Right atrium auricular region (tissue), 2 donors: ENCODE results near the gene KCTD2. TPM values are rescaled to one million over a fixed set of nuclear protein-coding genes. Genes with fewer than 3 reads are reported as not detected.

Experiments used
- DNase-seq: peaks from one replicate; pipeline ENCODE4 v3.0.0-alpha.2; 2019; ENCODE audit warnings: low spot score
- H3K27ac ChIP-seq, 2 donors: fragments of 200-600 bp; sonication (generic); 1 replicate in 1 of 2; 2 replicates in 1 of 2; pipeline ENCODE4 v1.5.1; 2016 to 2019
- H3K27me3 ChIP-seq, 2 donors: fragments of 200-600 bp; sonication (generic); one replicate each; pipeline versions ENCODE4 v1.5.1 to v1.6.0; 2017 to 2019
- H3K36me3 ChIP-seq: fragments of 200-600 bp; sonication (generic); one replicate; pipeline ENCODE4 v1.5.1; 2016
- H3K4me1 ChIP-seq, 2 donors: fragments of 200-600 bp; sonication (generic); one replicate each; pipeline versions ENCODE4 v1.5.1 to v1.6.0; 2017 to 2019
- H3K4me3 ChIP-seq, 2 donors: fragments of 200-600 bp; sonication (generic); 1 replicate in 1 of 2; 2 replicates in 1 of 2; pipeline ENCODE4 v1.5.1; 2017 to 2019; ENCODE audit warnings: mild to moderate bottlenecking in 1 of 2, moderate library complexity in 1 of 2
- H3K9me3 ChIP-seq, 2 donors: fragments of 200-600 bp; sonication (generic); one replicate each; pipeline ENCODE4 v1.5.1; 2019
- total RNA-seq, 2 donors: library from RNA; depleted of rRNA; stranded (reverse); fragments of >200 nt; gene quantifications; one replicate each; pipeline ENCODE4 v1.1.0, GENCODE V29; 2016
- TF ChIP-seq, protein P1 (sequence below), 2 donors: fragments of 200-600 bp; sonication (generic); IDR thresholded peaks; one replicate each; pipeline ENCODE4 v1.5.1; 2019; ENCODE audit warnings: antibody characterized with exemption in 2 of 2

KCTD2 gene
- total RNA-seq, 2 donors from 2014 or later: 17.9 to 28.4 TPM

DNA sequence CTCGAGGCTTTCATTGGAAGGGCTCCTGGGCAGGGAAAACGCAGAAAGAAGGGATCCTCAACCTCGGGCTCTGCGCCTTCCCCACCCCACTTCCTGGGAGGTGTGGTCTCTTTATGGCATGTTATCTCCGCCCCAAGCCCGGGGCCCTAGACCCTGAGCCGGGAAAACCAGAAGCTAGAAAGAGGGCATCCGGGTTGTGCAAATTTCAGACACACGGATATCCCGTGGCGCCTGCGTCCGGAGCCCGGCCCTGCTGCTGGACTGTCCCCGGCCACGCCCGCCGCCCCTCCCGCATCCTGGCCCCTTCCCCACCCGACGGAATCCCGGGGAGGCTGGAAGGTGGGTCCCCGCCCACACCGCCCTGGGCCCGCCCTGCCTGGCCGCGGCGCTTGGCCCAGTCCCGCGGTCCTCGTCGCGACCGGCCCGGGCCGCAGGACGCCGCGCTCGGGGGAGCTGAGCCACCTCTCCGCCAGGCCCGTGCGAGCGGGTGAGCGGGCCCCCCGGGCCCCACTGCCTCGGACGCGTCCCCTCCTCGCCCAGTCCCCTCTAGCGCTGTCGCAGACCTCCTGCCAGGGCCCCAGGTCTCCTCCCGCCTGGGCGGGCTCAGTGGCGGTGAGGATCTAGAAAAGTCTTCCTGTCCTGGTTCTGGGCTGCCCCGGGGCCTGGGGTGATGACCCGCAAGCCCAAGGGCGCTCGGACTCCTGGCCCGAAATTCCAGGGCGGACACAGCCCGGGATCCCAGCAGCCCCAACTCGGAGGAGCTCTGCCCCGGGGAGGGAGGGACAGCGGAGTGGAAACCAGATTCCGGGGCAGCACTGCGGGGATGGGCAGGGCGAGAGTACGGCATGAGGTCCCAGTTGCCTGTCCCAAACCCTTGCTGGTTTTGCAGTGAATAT is 40.8 kb downstream of the KCTD2 start, which contains the start of gene SLC16A5:
SLC16A5 (plus strand) TSS at position 397 of the 896 bp plus-strand sequence. CDS start 5,683 bp downstream, outside the sequence.
- Histone ChIP-seq H3K9me3 (no peaks in the 10 kb centered on the region), H3K4me1 (peaks cover 5 to 57% of the 10 kb centered on the region in 2 donors), H3K4me3 (peak within 1 kb of the TSS; percentile 64 to 70), H3K27ac (peak within 1 kb of the TSS; percentile 89 to 96), H3K27me3 (no peaks in the 10 kb centered on the region), H3K36me3 (no peaks in the 10 kb centered on the region)
- TF ChIP-seq, protein P1, sequence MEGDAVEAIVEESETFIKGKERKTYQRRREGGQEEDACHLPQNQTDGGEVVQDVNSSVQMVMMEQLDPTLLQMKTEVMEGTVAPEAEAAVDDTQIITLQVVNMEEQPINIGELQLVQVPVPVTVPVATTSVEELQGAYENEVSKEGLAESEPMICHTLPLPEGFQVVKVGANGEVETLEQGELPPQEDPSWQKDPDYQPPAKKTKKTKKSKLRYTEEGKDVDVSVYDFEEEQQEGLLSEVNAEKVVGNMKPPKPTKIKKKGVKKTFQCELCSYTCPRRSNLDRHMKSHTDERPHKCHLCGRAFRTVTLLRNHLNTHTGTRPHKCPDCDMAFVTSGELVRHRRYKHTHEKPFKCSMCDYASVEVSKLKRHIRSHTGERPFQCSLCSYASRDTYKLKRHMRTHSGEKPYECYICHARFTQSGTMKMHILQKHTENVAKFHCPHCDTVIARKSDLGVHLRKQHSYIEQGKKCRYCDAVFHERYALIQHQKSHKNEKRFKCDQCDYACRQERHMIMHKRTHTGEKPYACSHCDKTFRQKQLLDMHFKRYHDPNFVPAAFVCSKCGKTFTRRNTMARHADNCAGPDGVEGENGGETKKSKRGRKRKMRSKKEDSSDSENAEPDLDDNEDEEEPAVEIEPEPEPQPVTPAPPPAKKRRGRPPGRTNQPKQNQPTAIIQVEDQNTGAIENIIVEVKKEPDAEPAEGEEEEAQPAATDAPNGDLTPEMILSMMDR (IDR thresholded peaks at IDR 0.05): no peak
- DNase-seq: peak; percentile 89

- Histone ChIP-seq H3K27me3 (no peaks in the 10 kb centered on the region), H3K27ac (peak overlapping the region; percentile 89 to 96), H3K9me3 (no peaks in the 10 kb centered on the region), H3K4me3 (peak overlapping the region; percentile 64 to 70), H3K4me1 (peaks cover 5 to 64% of the 10 kb centered on the region in 2 donors), H3K36me3 (no peaks in the 10 kb centered on the region)
- TF ChIP-seq, protein P1 (IDR thresholded peaks at IDR 0.05): no peak
- no peak for DNase-seq
Observed at GRCh38 chr17:75088465-75089417, 41.7 kb downstream of the KCTD2 start.

DNA sequence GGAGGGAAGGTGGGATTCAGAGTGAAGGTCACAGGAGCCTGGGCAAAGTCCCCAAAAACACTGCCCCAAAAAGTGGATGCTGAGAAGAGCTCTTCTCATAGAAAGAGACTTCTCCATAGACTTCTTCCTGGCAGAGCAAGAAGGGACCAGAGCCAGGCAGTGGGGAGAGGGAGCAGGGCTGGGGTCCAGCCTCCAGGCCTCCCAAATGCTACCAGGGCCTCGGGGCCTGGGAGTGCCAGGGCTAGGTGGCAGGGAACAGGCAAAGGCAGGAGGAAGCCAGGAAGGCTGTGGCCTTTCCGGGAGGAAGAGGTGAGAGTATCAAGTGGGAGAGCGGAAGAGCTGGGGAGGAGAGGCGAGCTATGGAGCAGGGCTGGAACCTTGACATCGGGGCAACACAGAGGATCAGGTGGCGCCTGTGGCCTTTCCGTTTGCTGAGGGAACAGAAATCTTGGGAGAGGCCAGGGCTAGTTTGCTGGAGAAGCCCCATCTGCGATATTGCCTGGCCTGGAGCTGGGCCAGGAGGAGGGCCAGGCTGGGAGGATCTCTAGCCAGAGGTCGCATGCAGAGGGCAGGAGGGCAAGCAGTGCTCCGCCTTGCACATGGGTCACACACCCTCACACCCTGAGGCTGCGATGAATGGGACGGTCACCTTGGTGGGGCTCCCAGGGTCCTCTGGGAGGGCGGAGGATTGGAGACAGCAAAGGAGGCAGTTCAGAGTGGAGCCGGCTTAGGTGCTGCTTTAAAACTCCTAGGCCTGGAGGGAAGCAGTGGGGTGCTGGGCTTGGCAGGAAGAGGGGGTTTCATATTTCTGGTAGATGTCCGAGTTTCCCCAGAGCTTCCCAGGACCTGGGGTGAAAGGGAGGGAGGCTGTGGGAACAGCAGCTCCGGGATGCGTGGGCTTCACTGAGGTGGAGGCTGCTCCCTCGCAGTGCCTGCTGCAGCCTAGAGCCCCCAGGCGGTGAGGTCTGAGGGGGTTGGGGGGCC is 44.1 kb downstream of the KCTD2 start:
- H3K36me3 ChIP-seq: no peaks in the 10 kb centered on the region
- H3K4me3 ChIP-seq: peak overlapping the region in 1 of 2 donors; percentile 10
- no peaks in the 10 kb centered on the region for H3K27me3 ChIP-seq
- H3K9me3 ChIP-seq: no peaks in the 10 kb centered on the region
- TF ChIP-seq, protein P1 (IDR thresholded peaks at IDR 0.05): no peak
- peak overlapping the region; percentile 70 to 82 for H3K27ac ChIP-seq
- peaks cover 5 to 62% of the 10 kb centered on the region in 2 donors for H3K4me1 ChIP-seq
- DNase-seq: no peak

DNA sequence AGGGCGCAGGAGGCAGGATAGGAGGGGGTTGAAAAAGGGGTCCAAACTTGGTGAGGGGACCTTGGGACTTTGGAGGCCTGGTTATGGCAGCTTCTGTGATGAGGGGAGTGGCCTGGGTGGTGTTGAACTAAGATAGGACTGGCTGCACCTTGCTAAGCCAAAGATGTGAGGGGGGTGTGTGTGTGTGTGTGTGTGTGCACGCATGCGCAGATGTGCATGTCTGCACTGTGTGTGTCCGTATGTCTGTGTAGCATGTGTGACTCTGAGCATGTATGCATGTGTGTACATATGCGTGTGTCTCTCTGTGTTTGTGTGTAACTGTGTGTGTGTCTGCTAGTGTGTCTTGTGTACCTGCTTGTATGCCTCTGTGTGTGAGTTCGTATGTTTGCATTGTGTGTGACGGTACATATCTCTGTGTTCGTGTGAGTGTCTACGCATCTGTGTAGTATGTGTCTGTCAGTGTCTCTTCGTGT is 44.9 kb downstream of the KCTD2 start:
- peaks cover 5 to 65% of the 10 kb centered on the region in 2 donors for H3K4me1 ChIP-seq

More for the DNA sequence above, 44.9 kb downstream of the KCTD2 start:
- Histone ChIP-seq H3K9me3 (no peaks in the 10 kb centered on the region), H3K27ac (peak overlapping the region; percentile 70 to 82), H3K36me3 (no peaks in the 10 kb centered on the region), H3K4me3 (no peak overlapping the region), H3K27me3 (no peaks in the 10 kb centered on the region)
- no peak for DNase-seq
- TF ChIP-seq, protein P1 (IDR thresholded peaks at IDR 0.05): no peak
